Measurements from ENCODE around the gene CYSRT1.
A peak's percentile ranks its signal among the peaks of the same experiment; 100 is the strongest.

The CYSRT1 gene

GRCh38 chr9:137221506-137222111, 3.4 kb upstream of the CYSRT1 start (continued):
- TF ChIP-seq MEIS1 (CRISPR knock-in tag; IDR thresholded peaks at IDR 0.05; ENCODE audit: borderline replicate concordance), result no peak
- TF ChIP-seq ZNF692 (tag by site-specific recombination; IDR thresholded peaks at IDR 0.05), result 0 out of 2 replicates have a peak, but pooled peaks have one; percentile 30
- peak; percentile 46 for TF ChIP-seq ZNF335 (tag by site-specific recombination; conservative IDR thresholded peaks at IDR 0.05)
- TF ChIP-seq ZNF211 (tag by site-specific recombination; IDR thresholded peaks at IDR 0.05; ENCODE audit: low read depth), result no peak
- no peak for TF ChIP-seq ZNF274 (IDR thresholded peaks at IDR 0.05; ENCODE audit: low read length)
- no peak for TF ChIP-seq ZNF274 (tag by site-specific recombination; IDR thresholded peaks at IDR 0.05; ENCODE audit: borderline replicate concordance)
- TF ChIP-seq ZNF510 (tag by site-specific recombination; IDR thresholded peaks at IDR 0.05; ENCODE audit: insufficient replicate concordance), result no peak
- peak; percentile 47; the same call in 1 of the 2 replicates for TF ChIP-seq GLIS2 (tag by site-specific recombination; IDR thresholded peaks at IDR 0.05)
- no peak for TF ChIP-seq ZNF221 (tag by site-specific recombination; IDR thresholded peaks at IDR 0.05; ENCODE audit: borderline replicate concordance)
- TF ChIP-seq, protein P1, sequence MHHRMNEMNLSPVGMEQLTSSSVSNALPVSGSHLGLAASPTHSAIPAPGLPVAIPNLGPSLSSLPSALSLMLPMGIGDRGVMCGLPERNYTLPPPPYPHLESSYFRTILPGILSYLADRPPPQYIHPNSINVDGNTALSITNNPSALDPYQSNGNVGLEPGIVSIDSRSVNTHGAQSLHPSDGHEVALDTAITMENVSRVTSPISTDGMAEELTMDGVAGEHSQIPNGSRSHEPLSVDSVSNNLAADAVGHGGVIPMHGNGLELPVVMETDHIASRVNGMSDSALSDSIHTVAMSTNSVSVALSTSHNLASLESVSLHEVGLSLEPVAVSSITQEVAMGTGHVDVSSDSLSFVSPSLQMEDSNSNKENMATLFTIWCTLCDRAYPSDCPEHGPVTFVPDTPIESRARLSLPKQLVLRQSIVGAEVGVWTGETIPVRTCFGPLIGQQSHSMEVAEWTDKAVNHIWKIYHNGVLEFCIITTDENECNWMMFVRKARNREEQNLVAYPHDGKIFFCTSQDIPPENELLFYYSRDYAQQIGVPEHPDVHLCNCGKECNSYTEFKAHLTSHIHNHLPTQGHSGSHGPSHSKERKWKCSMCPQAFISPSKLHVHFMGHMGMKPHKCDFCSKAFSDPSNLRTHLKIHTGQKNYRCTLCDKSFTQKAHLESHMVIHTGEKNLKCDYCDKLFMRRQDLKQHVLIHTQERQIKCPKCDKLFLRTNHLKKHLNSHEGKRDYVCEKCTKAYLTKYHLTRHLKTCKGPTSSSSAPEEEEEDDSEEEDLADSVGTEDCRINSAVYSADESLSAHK (tag by site-specific recombination; IDR thresholded peaks at IDR 0.05), result no peak

DNA sequence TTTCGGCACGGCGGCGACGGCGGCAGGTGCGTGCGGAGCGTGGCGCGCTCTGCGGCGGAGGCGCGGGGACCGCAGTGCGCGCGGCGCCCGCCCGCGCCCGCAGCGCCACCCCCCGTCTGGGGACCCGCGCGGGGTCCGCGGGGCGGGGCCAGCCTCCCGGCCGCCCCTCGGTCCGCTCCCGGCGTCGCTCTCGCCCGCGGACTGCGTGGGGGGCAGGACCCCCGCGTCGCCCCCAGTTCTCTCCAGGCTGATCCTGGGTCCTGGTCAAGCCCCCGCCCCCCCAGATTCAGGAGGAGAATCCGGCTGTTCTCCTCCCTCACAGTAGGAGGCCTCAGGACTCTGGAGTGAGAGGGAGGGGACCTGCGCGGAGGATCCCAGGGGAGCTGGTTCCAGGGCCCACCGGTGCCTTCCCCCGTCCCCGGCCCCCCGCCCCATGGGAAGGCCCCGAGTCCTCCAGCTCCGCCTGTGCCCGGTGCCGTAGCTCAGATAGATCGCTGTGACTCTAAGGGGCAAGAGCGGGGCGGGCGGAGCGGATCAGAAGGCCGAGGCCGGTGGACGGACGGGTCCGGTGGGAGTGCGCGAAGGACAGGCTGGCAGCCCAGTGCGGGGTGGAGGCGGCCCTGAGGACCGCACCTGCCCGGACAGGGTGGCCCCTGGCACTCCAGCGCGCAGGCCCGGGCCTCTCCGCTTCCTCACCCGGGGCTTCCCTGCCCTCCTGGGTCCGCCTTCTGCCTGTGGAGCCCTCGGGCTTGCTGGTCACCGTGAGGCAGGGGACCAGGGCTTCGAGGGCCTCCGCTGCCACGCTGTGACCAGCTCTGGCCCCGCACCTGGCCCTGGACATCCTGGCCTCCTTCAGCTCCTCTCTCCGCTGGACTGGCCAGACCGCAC, 2.5 kb upstream of the CYSRT1 start, which contains the start of gene RNF208:
Gene RNF208 (minus strand): TSS at position 51 of the 888 bp plus-strand sequence. CDS start 1,028 bp downstream, outside the sequence.
- H3K36me3 ChIP-seq (ENCODE audit: control insufficient read depth in 2 of 2, insufficient read depth in 1 of 2, low read length in 2 of 2), result peaks cover 0 to 23% of the 10 kb centered on the region in 2 experiments; a peak in 1 of 3 replicates
- ChIA-PET CTCF (interaction anchor here (0.6 to 6.7 kb wide), 9 partner anchors 9 to 153 kb away, joined by 3 to 54 read pairs (median 4); partner anchors contain the start of genes ANAPC2, NDOR1, SAPCD2 and SSNA1), POLR2A (interaction anchor here (0.9 to 17.2 kb wide), 23 partner anchors 14 to 494 kb away, joined by 3 to 304 read pairs (median 5); partner anchors contain the start of genes AJM1, ANAPC2, MAN1B1 and NDOR1)
- H3K4me1 ChIP-seq (ENCODE audit: control insufficient read depth, insufficient read depth, low read length), result peaks cover 4% of the 10 kb centered on the region
- H3K27ac ChIP-seq (ENCODE audit: extremely low read depth, low read depth, low read length), result peak within 1 kb of the TSS; percentile 72
- peak within 1 kb of the TSS; percentile 89 for H3K4me3 ChIP-seq (ENCODE audit: low read depth, low read length)
- H3K9me3 ChIP-seq (ENCODE audit: control insufficient read depth, insufficient read depth, low read depth, low read length), result no peaks in the 10 kb centered on the region
- TF ChIP-seq ZNF10 (tag by site-specific recombination; IDR thresholded peaks at IDR 0.05) (no peak), RBAK (tag by site-specific recombination; IDR thresholded peaks at IDR 0.05) (no peak), GLIS2 (tag by site-specific recombination; IDR thresholded peaks at IDR 0.05) (no peak; the same call in 1 of the 2 replicates), ZNF521 (tag by site-specific recombination; IDR thresholded peaks at IDR 0.05) (no peak), ZIC2 (tag by site-specific recombination; IDR thresholded peaks at IDR 0.05) (peak; percentile 36; the same call in 1 of the 2 replicates), ZNF37A (tag by site-specific recombination; IDR thresholded peaks at IDR 0.05) (no peak), ZNF169 (tag by site-specific recombination; IDR thresholded peaks at IDR 0.05) (no peak), ZFHX2 (tag by site-specific recombination; conservative IDR thresholded peaks at IDR 0.05) (peak; percentile 17; the same call in 1 of the 2 replicates), ZNF157 (tag by site-specific recombination; IDR thresholded peaks at IDR 0.05) (no peak), ZNF132 (tag by site-specific recombination; IDR thresholded peaks at IDR 0.05; ENCODE audit: borderline replicate concordance) (no peak), ZNF544 (tag by site-specific recombination; IDR thresholded peaks at IDR 0.05) (no peak), ZNF24 (tag by site-specific recombination; IDR thresholded peaks at IDR 0.05) (no peak), ZNF791 (tag by site-specific recombination; IDR thresholded peaks at IDR 0.05) (no peak), MYNN (tag by site-specific recombination; IDR thresholded peaks at IDR 0.05; ENCODE audit: borderline replicate concordance) (no peak)
- TF ChIP-seq, protein P2, sequence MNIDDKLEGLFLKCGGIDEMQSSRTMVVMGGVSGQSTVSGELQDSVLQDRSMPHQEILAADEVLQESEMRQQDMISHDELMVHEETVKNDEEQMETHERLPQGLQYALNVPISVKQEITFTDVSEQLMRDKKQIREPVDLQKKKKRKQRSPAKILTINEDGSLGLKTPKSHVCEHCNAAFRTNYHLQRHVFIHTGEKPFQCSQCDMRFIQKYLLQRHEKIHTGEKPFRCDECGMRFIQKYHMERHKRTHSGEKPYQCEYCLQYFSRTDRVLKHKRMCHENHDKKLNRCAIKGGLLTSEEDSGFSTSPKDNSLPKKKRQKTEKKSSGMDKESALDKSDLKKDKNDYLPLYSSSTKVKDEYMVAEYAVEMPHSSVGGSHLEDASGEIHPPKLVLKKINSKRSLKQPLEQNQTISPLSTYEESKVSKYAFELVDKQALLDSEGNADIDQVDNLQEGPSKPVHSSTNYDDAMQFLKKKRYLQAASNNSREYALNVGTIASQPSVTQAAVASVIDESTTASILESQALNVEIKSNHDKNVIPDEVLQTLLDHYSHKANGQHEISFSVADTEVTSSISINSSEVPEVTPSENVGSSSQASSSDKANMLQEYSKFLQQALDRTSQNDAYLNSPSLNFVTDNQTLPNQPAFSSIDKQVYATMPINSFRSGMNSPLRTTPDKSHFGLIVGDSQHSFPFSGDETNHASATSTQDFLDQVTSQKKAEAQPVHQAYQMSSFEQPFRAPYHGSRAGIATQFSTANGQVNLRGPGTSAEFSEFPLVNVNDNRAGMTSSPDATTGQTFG (tag by site-specific recombination; IDR thresholded peaks at IDR 0.05; ENCODE audit: borderline replicate concordance), result no peak
- TF ChIP-seq, protein P3, sequence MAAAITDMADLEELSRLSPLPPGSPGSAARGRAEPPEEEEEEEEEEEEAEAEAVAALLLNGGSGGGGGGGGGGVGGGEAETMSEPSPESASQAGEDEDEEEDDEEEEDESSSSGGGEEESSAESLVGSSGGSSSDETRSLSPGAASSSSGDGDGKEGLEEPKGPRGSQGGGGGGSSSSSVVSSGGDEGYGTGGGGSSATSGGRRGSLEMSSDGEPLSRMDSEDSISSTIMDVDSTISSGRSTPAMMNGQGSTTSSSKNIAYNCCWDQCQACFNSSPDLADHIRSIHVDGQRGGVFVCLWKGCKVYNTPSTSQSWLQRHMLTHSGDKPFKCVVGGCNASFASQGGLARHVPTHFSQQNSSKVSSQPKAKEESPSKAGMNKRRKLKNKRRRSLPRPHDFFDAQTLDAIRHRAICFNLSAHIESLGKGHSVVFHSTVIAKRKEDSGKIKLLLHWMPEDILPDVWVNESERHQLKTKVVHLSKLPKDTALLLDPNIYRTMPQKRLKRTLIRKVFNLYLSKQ (tag by site-specific recombination; IDR thresholded peaks at IDR 0.05; ENCODE audit: borderline replicate concordance), result no peak
